Stimulated activated CD4-positive, alpha-beta T cell treated with anti-CD3 and anti-CD28 coated beads, TNF-alpha, amount 100 ng/mL, for 24 hours (primary cell): Measurements from ENCODE around the gene ARHGEF5.

Experiments used
- DNase-seq, 3 experiments: peaks; one replicate each; pipeline ENCODE4 v3.0.0-alpha.2; 2020; ENCODE audit warnings: low read depth in 3 of 3

ARHGEF5 gene

DNA sequence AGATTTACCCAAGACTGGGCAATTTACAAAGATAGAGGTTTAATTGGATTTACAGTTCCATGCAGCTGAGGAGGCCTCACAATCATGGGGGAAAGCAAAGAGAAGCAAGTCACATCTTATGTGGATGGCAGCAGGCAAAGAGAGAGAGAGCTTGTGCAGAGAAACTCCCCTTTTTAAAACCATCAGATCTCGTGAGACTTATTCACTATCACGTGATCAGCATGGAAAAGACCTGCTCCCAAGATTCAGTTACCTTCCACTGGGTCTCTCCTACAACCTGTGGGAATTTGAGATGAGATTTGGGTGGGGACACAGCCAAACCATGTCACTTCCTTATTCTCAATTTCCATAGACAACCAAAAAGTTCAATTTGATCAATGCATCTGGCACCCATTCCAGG lies 73.2 kb downstream of the ARHGEF5 start:
- DNase-seq: no peak
